Right renal cortex interstitium (tissue), 3 donors: Measurements from ENCODE around the gene RGMA. TPM values are rescaled to one million over a fixed set of nuclear protein-coding genes. Genes with fewer than 3 reads are reported as not detected.
"Not testable (repeated sequence)": the region's sequence is repeated elsewhere in the genome, so short reads cannot be mapped to it uniquely, and the experiment has no call there.

Experiments
- DNase-seq, 3 donors: peaks; one replicate each; pipeline ENCODE4 v3.0.0-alpha.2; 2013; ENCODE audit warnings: low read depth in 3 of 3, low spot score in 2 of 3
- polyA plus RNA-seq, 3 donors: library from polyadenylated mRNA; unstranded; fragments of 120-200 nt; gene quantifications; one replicate each; pipeline ENCODE4 v1.2.1, GENCODE V29; 2013; ENCODE audit not compliant: insufficient read length in 3 of 3

Gene RGMA
- polyA plus RNA-seq, 3 donors = 6.4 to 8.1 (median 7.7) TPM

GRCh38 chr15:93036951-93037819, 51.8 kb downstream of the RGMA start:
- DNase-seq = no peak

- no peak for DNase-seq
These were observed 52.8 kb downstream of the RGMA start for GRCh38 chr15:93035953-93036810.

- no peak for DNase-seq
These were observed 53.7 kb downstream of the RGMA start for GRCh38 chr15:93035092-93035915.

GRCh38 chr15:93034512-93034911, 54.5 kb downstream of the RGMA start:
- DNase-seq = no peak

- DNase-seq = no peak
These were observed 55.5 kb downstream of the RGMA start for GRCh38 chr15:93033434-93034045.

GRCh38 chr15:93032515-93033206, 56.4 kb downstream of the RGMA start:
- not testable (repeated sequence) for DNase-seq

- DNase-seq = not testable (repeated sequence)
These were observed 57.2 kb downstream of the RGMA start for GRCh38 chr15:93031557-93032384.

- no peak for DNase-seq
These were observed 57.9 kb downstream of the RGMA start for GRCh38 chr15:93031103-93031464.

- DNase-seq = peak in 2 of 3 donors; percentile 43 to 53
These were observed 58.4 kb downstream of the RGMA start for GRCh38 chr15:93030430-93031102.

GRCh38 chr15:93029836-93030429, 59.1 kb downstream of the RGMA start:
- no peak for DNase-seq

- no peak for DNase-seq
These were observed 59.7 kb downstream of the RGMA start for GRCh38 chr15:93029214-93029835.

GRCh38 chr15:93028632-93029213, 60.3 kb downstream of the RGMA start:
- DNase-seq = no peak

- DNase-seq = no peak
These were observed 60.8 kb downstream of the RGMA start for GRCh38 chr15:93028111-93028631.

- DNase-seq = no peak
These were observed 61.6 kb downstream of the RGMA start for GRCh38 chr15:93027413-93027812.

- DNase-seq = no peak
These were observed 62.6 kb downstream of the RGMA start for GRCh38 chr15:93026380-93026817.

- DNase-seq = no peak
These were observed 63.4 kb downstream of the RGMA start for GRCh38 chr15:93025625-93025982.
